Right hindlimb (tissue), 1 donor: ENCODE data around the gene STEEP1.
A peak's percentile ranks its signal among the peaks of the same experiment; 100 is the strongest.
"Not testable (repeated sequence)": the region's sequence is repeated elsewhere in the genome, so short reads cannot be mapped to it uniquely, and the experiment has no call there.

Source experiments
- DNase-seq: peaks from one replicate; pipeline ENCODE4 v3.0.0-alpha.2; 2018

STEEP1 gene

DNA sequence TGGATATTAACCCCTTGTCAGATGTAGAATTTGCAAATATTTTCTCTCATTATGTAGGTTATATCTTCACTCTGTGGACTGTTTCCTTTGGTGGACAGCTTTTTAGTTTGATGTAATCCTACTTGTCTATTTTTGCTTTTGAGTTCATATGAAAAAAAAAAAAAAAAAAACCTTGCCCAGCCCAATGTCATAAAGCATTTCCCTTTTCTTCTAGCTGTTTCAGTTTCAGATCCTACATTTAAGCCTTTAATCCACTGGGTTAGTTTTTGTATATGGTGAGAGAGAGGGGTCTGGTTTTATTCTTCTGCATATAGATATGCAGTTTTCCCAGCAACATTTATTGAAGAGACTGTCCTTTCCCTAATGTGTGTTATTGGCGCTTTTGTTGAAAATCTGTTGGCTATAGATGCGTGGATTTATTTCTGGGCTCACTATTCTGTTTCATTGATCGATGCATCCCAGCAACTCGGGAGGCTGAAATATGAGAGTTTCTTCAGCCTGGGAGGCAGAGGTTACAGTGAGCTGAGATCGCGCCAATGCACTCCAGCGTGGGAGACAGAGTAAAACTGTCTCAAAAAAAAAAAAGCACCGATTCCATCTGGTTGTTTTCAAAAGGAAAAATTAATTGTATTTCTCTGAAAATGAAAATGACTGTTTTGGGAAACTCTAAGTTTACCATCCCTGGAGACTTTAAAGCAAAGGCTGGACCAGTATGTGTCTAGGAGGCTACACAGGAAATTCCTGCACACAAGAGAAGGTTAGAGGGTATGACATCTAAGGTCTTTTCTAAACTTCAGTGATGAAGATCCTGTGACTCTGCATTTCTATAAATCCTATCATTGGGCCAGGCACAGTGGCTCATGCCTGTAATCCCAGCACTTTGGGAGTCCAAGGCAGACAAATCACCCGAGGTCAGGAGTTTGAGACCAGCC lies 35.6 kb downstream of the STEEP1 start:
- peak; percentile 29 for DNase-seq

DNA sequence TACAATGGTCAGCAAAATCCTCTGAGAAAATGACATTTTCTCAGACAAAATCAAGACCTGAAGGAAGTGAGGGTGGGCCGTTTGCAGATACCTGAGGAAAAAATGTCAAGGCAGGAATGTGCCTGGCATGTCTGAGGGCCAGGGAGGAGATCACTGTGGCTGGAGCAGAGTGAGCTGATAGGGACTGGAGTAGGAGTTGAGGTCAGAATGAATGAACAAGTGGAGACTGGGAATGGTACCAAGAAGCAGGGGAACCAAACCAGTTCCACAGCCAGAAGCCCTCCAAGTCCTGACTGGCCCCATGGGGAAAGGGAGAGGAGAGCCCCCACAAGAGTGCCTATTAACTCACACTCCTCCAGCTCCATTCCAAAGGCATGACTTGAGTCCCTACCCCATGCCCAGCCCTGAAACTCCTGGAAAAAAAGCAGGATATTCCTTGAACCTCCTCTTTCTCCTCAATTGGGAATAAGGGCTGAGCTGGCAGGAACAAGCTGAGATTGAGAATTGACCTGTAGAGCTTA lies 41.5 kb downstream of the STEEP1 start:
- no peak for DNase-seq

DNA sequence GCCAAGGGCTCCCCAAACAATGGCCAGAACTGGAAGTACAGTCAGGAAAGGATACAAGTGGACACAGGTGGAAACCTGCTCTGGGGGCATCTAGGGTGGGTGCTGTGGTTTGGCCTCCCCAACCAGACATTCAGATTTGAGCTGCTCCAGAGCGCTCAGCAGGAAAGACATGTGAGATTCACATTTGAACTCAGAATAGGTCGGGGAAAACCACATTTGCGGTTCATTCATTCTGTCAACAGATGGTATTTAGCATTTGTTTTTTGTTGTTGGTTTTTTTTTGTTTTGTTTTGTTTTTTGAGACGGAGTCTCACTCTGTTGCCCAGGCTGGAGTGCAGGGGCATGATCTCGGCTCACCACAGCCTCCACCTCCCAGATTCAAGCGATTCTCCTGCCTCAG lies 44.0 kb downstream of the STEEP1 start:
- DNase-seq, result no peak

DNA sequence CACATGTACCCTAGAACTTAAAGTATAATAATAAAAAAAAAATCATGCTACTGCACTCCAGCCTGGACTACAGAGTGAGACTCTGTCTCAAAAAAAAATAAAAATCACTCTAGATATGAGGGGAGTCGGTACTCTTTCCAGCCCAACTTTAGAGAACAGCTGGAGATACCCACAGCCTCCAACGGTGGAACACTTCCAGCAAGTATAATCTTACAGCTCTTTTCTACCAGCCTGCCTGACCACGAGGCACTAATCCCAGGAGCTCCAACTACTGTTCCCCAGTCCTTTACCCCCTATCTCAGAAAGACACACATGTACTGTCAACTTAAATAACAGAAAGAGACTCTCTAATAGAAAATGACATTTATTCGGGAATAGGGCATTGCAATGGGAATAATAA lies 46.8 kb downstream of the STEEP1 start:
- no peak for DNase-seq

DNA sequence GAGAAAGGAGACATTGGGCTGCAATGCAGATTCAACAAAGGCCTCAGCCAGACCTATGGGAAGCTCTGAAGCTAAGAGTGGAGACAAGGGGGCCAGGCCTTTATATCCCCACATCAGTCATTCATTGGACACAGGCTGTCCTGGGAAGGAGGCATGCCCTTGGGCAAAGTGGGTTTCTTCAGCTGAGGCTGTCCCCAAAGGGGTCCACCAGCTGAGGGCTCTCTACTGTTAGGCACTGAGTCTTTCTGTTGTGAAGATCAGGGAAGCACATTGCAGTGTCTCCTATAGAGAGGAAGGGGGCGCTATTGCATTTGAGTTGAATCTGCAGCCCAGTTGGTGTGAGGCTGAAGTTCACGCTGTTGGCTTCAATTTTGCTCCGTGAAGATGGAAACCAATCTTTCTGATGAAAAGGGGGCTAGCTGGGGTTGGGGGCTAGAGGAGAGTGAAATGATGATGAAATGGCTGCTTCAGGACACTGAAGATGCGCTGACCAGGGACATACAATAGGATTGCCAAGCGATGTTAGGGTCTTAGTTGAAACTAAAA lies 49.0 kb downstream of the STEEP1 start:
- DNase-seq, result peak; percentile 32

DNA sequence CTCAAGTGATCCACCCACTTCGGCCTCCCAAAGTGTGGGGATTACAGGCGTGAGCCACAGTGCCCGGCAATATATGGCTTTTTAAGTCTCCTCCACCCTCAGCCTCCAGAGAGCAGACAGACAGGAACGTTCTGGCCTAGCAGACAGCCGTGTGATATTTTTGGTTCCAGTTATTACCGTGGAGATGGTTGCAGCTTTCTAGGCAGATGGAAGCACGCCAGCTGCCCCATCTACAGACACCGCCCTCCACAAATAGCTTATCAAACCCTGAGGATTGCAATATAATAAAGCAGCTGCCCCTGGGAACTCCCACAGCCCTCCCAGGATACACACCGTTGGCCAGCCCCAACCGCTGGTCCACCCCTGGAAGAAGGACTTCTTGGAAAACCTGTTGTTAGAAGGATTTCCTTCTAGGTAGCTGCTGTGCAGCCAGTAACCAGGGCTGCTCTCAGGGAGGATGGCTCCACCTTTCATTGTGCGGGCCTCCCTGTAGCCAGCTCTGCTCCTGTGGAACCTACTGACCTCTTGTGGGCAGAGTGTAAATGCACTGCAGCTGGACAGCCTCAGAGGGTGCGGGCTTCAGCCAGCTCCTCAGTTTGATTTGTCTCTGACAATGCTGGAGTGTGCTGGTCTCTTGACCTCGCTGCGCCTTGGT lies 52.9 kb downstream of the STEEP1 start:
- peak; percentile 46 for DNase-seq

DNA sequence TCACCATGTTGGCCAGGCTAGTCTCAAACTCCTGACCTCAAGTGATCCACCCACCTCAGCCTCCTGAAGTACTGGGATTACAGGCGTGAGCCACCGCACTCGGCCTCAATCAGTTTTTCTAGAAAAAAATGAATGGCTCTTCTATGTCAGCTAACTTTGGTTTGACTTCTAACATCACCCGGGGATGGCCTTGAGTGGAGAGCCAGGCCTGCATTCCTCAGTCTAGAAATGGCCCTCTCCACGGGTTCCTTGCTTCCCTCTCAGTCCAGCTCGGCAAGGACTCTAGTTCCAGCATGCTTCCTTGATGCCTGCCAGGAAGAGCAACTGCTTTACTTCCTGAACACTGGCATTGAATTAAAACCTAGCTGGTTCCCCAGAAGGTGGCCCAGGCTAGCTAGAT lies 58.0 kb downstream of the STEEP1 start:
- DNase-seq, result no peak

DNA sequence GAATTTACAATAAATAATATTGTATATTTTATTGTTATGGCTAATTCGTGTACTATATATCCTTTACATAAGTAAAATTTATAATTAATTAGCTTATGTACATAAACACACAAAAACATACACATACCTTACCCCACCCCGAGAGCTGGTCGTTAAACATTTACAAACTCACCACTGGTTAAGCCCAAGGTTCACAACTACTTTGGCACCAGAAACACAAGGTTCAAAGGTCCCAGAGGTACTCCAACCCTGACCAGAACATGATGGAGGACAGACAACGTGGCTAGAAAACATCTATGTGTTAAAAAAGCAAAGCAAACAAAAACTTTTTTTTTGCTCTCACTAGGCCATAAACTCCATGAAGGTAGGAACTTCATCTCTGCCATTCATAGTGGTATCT lies 59.3 kb downstream of the STEEP1 start:
- no peak for DNase-seq

DNA sequence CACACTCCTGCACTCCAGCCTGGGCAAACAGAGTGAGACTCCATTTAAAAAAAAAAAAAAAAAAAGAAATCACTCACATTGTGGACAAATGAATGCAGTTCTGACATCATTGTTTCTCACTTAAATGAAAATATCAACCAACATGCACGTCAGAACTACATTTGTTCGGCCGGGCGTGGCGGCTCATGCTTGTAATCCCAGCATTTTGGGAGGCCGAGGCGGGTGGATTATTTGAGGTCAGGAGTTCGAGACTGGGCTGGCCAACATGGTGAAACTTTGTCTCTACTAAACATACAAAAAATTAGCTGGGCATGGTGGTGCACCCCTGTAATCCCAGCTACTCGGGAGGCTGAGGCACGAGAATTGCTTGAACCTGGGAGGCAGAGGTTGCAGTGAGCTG lies 60.1 kb downstream of the STEEP1 start:
- not testable (repeated sequence) for DNase-seq

DNA sequence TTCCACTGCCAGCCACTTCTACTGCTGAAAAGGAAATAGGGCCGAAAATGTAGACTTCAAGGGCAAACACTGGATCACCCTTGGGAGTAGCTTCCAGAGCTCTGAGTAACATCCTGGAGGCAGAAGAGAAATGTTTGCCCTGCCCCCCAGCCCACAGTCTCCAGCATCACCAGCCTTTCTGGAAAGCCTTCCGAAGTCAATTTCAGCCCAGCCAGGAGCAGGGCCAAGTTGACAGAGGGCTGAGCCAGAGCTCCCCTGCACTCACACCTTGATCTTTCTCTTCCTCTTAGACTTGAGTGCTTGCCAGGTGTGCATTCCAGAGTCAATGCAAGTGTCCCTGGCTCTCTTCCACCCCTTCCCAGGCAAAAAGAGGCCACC lies 61.7 kb downstream of the STEEP1 start:
- peak; percentile 51 for DNase-seq

DNA sequence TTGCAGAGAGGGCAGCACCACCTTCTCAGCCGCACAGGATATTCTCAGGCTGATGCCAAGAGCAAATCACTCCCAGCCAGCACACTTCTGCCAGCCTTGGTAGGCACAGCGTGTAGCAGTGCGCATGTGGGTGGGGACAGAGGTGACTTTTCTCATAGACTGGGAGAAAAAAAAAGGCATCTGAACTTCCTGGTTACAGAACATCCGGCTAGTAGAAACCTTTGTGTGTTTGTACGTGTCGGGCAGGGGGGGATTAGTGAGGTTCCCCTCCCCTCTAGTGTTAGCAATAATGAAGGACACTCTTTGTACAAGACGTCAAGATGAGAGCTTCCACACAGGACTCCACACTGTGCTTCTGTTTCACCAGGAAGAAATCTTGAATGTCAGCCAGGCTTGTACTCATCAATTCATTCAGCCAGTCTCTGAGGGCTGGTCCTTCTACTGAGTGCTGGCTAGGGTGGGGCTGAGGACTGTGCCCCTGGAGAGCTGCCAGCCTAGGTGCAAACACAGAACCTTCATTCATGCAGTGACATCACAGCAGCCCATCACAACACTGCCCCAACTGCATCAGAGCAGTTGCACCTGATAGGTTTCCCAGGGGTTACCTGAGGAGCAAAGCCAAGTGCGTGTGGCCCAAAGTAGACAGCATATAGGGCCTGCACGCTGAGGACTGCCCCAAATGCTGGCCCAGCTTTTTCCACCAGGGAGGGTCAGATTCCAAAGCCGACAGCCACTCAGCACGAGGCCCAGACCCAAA lies 62.3 kb downstream of the STEEP1 start:
- DNase-seq, result peak; percentile 23

DNA sequence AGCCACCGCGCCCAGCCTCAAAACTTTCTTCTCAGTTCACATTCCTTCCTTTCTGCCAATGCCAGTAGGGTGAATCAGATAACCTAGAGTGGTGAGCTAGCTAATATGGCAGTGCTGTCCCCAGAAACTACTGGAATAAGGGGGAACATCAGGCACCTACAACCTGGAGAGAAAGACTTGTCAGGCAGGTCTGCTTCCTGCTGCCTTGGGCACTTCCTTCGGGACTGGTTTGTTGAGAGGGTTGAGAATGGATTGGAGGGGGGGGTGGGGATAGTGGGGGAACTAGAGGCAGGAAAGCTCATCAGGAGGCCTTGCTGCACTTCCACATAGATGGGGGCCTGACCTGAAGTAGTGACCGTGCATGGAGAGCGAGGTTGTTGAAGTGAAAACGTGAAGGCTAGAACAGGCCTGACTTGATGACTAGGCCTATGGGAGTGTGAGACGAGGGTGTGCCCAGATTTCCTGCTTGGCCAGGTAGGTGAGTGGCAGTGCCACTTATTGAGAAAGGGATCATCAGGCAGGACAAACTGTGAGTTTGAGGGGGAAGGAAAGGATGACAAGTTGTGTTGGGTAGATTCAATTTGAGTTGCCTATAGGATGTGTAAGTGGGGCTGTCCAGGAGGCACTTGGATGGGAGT lies 63.6 kb downstream of the STEEP1 start:
- DNase-seq, result no peak

DNA sequence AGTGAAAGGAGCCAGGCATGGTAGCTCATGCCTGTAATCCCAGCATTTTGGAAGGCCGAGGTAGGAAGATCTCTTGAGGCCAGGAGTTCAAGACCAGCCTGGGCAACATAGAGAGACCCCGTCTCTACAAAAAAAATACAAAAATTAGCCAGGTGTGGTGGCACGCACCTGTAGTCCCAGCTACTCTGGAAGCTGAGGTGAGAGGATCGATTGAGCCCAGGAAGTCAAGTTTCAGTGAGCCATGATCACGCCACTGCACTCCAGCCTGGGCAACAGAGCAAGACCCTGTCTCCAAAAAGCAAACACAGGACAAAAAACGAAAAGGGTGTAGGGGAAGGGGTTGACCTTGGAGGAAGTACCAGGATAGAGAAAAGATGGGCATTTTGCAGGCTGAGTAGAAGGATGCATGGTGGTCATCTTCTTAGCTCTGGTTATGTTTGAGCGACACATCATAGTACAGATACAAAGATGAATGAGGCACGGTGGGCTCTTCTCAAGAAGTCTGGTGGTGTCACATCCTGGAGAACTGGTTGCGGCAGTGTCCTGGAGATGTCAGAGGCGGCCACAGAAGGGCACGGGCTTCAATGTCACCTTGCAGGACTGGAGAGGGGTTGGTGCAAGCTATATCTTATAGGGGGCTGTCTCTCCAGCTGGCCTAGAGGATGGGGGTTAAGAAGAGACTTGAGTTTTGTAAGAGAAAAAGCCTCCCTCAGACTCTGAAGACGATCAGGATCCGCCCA lies 65.0 kb downstream of the STEEP1 start:
- no peak for DNase-seq

DNA sequence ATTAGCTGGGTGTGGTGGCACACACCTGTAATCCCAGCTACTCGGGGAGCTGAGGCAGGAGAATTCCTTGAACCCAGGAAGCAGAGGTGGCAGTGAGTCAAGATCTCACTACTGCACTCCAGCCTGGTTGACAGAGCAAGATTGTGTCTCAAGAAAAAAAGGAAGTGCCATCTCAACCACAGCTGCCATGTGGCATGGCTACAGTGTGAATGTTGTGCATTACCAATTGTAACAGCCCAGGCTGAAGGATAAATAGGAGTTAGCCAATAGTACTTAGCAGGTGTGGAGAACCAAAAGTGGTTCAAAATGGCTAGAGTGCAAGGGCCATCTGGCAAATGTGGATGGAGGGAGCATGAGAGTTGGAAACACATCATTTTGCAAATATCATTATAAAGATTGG lies 68.0 kb downstream of the STEEP1 start:
- no peak for DNase-seq

DNA sequence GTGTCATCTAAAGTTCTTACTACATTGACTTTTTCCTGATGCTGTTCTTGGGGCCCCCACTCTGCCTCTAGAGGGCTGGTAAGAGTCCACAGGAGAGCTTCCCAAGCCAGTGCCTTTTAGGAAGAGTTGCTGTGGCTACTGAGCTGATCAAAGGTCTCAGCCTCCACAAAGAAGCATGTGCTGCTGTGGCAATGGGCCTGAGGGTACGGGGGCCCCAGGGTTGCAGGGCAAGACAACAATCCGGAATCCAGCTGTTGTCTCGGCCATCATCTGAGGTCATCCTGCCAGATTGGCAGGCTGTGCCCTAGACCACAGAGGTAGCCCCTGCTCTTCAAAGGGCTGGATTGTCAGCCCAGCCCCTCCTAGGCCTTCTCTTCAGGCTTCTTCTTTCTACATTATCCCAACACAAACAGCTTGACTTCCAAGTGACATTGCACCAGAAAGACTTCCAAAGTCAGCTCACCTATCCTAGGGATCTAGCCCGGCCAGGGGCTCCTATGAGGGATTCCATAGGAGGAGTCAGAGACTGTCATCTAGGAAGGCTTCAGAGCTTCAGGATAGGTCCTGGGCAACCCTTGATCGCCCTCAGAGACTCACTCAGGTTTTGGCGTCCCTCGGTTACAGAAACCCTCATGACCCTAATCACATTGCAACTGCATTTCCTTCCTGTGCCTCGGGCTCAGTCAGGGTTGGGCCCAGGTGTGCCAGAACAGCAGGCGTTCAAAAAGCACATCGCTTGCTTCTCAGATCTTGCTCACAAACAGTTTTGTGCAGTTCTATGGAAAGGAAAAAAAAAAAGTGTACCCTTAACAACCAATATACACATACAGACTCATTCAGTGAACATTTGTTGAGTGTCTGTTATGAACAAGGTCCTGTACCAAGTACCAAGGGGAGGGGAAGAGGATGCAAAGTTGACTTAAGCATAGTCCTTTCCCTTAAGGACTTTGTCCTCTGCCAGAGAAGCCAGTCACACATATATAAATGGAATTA lies 69.2 kb downstream of the STEEP1 start:
- DNase-seq, result no peak

DNA sequence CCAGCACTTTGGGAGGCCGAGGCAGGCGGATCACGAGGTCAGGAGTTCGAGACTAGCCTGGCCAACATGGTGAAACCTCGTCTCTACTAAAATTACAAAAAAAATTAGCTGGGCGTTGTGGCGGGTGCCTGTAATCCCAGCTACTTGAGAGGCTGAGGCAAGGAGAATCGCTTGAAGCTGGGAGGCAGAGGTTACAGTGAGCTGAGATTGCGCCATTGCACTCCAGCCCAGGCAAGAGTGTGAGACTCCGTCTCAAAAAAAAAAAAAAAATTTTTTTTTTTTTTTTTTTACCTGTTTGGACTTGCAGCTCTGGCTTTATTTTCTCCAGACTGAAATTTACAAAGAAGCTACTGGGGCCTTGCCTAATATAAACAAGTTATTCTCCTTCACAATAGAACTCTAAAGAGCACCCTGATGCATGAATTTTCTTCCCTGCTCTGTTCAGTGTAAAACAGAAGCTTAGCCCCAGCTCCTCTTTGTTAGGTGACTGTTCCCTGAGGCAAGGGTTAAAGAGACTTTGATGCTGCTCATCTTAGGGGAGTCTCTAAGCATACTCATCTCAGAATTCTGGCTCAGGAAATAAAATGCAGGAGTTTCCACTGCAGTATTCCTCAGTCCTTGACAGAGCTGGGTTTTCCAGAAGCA lies 71.2 kb downstream of the STEEP1 start:
- not testable (repeated sequence) for DNase-seq

DNA sequence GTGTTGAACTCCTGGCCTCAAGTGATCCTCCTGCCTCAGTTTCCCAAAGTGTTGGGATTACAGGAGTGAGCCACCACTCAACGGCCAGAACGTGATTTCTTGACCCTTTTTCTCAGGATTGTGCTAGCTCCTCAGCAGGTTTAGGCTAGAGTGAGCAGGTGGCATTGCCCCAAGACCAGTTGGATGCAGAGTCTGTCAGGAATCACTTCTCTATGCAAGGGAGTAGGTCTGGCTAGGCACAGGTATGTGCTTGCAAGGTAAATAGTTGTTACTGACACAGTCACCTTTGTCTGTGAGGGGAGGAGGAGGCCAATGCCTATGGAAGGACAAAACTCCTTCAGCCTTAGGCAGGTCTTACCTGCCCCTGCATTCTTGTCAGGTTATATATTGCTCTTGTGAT lies 72.7 kb downstream of the STEEP1 start:
- DNase-seq, result no peak

DNA sequence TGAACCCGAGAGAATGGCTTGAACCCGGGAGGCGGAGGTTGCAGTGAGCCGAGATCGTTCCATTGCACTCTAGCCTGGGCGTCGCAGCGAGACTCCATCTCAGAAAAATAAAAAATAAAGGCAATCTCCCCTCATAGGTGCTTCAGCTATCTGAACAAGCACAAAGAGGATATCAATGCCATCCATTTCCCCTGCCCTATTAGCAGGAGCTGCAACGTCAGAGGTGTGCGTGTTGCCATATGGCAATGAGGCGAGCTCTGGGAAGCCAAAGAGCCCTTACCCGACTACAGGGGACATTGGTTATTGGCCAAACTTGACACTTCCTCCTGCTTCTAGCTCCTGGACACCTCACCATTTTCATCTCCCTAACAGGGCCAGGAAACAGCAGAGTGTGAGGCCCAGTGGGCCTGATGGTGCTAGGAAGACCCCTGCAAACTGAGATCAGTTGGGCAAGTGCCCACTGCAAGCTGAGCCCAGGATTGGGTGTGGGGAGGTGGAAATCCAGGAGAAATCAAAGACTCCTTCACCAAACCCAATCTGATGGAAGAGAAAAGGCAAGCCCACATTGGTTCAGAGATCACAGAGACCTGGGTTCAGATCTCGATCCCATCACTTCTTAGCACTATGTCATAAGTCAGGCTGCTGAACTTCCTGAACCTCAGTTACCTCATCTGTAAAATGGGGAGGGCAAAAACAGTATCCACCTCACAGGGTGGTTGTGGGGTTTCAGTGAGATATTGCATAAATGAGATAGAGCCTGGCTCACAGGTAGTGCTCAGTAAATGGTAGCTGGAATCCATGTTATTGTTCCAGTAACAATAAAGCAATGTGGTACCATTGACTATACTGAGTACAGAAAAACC lies 75.8 kb downstream of the STEEP1 start:
- DNase-seq, result no peak

DNA sequence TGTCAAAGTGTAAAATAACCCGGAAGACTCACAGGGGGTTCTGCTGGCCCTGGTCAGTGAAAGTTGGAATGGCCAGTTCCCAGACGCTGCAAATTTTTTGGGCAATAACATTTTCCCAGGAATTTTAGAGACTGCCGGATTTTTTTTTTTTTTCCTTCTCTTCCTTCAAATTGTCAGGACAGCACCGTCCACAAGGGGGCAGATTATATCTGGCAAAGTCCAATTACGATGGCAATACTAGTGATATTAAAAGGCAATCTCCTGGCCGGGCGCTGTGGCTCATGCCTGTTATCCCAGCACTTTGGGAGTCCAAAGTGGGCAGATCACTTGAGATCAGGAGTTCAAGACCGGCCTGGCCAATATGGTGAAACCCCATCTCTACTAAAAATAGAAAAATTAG lies 76.5 kb downstream of the STEEP1 start:
- DNase-seq, result no peak
